ENCODE results near the gene JPH3. TPM values are rescaled to one million over a fixed set of nuclear protein-coding genes. Genes with fewer than 3 reads are reported as not detected.
"Not testable (repeated sequence)": the region's sequence is repeated elsewhere in the genome, so short reads cannot be mapped to it uniquely, and the experiment has no call there.

Gene JPH3
- total RNA-seq, 2 experiments from 2014 or later = 0.08 to 0.10 TPM

DNA sequence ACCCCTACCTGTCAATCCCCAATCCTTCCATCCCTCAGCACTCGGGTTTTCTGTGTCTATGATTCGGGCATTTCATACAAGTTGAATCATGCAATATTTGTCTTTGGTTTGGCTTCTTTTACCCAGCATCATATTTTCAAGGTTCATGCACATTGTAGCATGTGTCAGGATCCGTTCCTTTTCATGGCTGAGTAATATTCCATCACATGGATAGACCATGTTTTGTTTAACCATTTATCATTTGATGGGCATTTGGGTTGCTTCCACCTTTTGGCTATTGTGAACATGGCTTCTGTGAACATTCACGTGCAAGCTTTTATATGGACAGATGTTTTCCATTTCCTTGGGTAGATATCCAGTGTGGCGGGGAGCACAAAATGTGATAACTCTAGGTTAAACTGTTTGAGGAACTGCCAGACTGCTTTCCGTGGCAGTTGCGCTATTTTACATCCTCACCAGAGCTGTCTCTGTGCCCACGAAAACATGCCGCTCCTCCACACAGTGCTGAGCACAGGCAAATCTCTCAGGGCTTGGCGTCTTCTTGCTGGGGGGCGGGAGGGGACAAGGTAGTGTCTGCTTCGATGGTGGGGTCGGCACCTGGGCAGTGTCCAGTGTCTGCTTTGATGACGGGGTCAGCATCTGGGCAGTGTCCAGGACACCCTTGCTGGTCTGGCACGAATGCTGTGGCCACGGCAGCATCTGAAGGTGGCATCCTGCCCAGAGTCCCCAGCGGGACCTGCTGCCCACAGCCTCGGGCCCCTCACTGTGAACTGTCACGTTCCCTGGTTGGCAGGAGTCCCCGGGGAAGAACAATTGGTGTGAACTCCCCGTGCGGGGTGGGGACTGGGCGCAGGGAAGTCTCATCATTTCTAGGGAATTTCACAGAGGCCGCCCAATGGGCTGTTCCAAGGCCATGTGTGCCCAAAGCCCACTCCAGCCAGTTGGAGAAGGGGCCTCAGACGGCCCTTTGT, 32.4 kb upstream of the JPH3 start:
- no peaks in the 10 kb centered on the region for H3K9me3 Mint-ChIP-seq

GRCh38 chr16:87570572-87570937, 31.8 kb upstream of the JPH3 start:
- Mint-ChIP-seq H3K4me1 (no peaks in the 10 kb centered on the region), H3K27me3 (peaks cover 13% of the 10 kb centered on the region), H3K36me3 (no peaks in the 10 kb centered on the region), H3K27ac (no peak overlapping the region), H3K4me3 (no peak overlapping the region), H3K9me3 (no peaks in the 10 kb centered on the region)
- DNase-seq = no peak

More for the DNA sequence above, 32.4 kb upstream of the JPH3 start:
- Mint-ChIP-seq H3K27ac (no peak overlapping the region), H3K36me3 (no peaks in the 10 kb centered on the region), H3K4me1 (no peaks in the 10 kb centered on the region), H3K4me3 (no peak overlapping the region), H3K27me3 (peaks cover 9% of the 10 kb centered on the region)
- DNase-seq = no peak

- no peaks in the 10 kb centered on the region for H3K36me3 Mint-ChIP-seq
- peaks cover 13% of the 10 kb centered on the region for H3K27me3 Mint-ChIP-seq
- H3K4me1 Mint-ChIP-seq = no peaks in the 10 kb centered on the region
- H3K9me3 Mint-ChIP-seq = no peaks in the 10 kb centered on the region
- no peak overlapping the region for H3K4me3 Mint-ChIP-seq
- H3K27ac Mint-ChIP-seq = no peak overlapping the region
- DNase-seq = peak; percentile 39
Observed at GRCh38 chr16:87570938-87571867, 31.1 kb upstream of the JPH3 start.

DNA sequence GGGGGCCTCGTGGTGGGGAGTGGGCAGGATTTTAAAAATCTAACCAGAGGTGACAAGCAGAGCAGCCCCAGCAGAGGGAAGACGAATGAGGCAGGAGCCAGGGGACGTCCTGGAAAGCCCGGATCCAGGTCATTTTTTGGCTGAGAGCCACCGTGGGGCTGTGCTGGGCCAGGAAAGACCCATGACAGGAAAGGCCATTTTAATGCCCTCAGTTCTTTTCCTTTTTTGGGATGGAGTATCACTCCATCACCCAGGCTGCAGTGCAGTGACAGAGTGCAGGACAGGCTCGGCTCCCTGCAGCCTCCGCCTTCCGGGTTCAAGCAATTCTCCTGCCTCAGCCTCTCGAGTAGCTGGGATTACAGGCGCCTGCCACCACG, 30.5 kb upstream of the JPH3 start:
- peaks cover 16% of the 10 kb centered on the region for H3K27me3 Mint-ChIP-seq
- H3K4me3 Mint-ChIP-seq = no peak overlapping the region
- DNase-seq = no peak
- H3K36me3 Mint-ChIP-seq = no peaks in the 10 kb centered on the region
- H3K4me1 Mint-ChIP-seq = no peaks in the 10 kb centered on the region
- no peaks in the 10 kb centered on the region for H3K9me3 Mint-ChIP-seq
- H3K27ac Mint-ChIP-seq = no peak overlapping the region

DNA sequence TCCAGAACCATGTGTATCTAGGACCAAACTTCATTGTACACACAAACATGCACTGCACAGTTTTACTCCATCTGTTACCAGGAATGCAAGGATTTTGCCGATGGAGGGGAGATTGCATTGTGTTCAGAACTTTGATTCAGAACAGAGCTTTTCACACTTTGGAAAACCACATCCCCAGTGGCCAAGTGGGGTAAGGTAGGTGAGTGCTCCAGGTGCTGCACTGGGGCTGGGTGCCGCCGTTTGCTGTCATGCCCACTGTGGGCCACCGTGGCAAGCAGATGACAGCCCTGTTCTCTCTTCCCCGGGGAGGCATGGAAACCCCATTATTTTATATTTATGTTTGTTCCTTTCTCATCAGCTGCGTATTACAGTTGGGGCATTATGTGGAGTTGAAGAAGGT, 29.3 kb upstream of the JPH3 start:
- H3K36me3 Mint-ChIP-seq = no peaks in the 10 kb centered on the region
- H3K27ac Mint-ChIP-seq = no peak overlapping the region
- no peak overlapping the region for H3K4me3 Mint-ChIP-seq
- H3K9me3 Mint-ChIP-seq = no peaks in the 10 kb centered on the region
- no peaks in the 10 kb centered on the region for H3K4me1 Mint-ChIP-seq
- DNase-seq = no peak
- peaks cover 20% of the 10 kb centered on the region for H3K27me3 Mint-ChIP-seq

GRCh38 chr16:87575027-87575804, 27.1 kb upstream of the JPH3 start:
- no peaks in the 10 kb centered on the region for H3K36me3 Mint-ChIP-seq
- no peaks in the 10 kb centered on the region for H3K4me1 Mint-ChIP-seq
- H3K27ac Mint-ChIP-seq = no peak overlapping the region
- H3K4me3 Mint-ChIP-seq = no peak overlapping the region
- peaks cover 29% of the 10 kb centered on the region for H3K27me3 Mint-ChIP-seq
- DNase-seq = no peak
- no peaks in the 10 kb centered on the region for H3K9me3 Mint-ChIP-seq

GRCh38 chr16:87576171-87576570, 26.1 kb upstream of the JPH3 start:
- Mint-ChIP-seq H3K27ac (no peak overlapping the region), H3K4me1 (no peaks in the 10 kb centered on the region), H3K9me3 (no peaks in the 10 kb centered on the region), H3K4me3 (no peak overlapping the region), H3K27me3 (peaks cover 38% of the 10 kb centered on the region), H3K36me3 (no peaks in the 10 kb centered on the region)
- no peak for DNase-seq

- DNase-seq, H3K36me3 Mint-ChIP-seq, H3K4me1 Mint-ChIP-seq, H3K27ac Mint-ChIP-seq, H3K4me3 Mint-ChIP-seq, H3K9me3 Mint-ChIP-seq: not testable (repeated sequence)
- peaks cover 53% of the 10 kb centered on the region for H3K27me3 Mint-ChIP-seq
Observed at GRCh38 chr16:87578142-87578930, 24.0 kb upstream of the JPH3 start.

DNA sequence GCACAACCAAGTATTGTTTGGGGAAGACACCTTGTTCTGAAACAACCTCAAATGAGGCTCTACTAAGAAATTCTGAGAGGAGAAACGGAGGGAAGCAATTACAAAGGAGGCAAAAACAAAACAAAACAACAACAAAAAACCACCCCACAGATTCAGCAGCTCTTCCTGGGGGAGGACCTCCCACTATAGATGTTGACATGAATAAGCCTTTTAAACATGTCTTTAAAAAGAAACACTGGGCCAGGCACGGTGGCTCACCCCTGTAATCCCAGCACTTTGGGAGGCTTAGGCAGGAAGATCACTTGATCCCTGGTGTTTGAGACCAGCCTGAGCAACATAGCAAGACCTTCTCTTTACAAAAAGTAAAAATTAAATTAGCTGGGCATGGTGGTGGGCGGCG, 22.6 kb upstream of the JPH3 start:
- Mint-ChIP-seq H3K4me3 (no peak overlapping the region), H3K9me3 (no peaks in the 10 kb centered on the region), H3K27me3 (peaks cover 64% of the 10 kb centered on the region), H3K27ac (no peak overlapping the region), H3K4me1 (no peaks in the 10 kb centered on the region), H3K36me3 (no peaks in the 10 kb centered on the region)
- DNase-seq = no peak

DNA sequence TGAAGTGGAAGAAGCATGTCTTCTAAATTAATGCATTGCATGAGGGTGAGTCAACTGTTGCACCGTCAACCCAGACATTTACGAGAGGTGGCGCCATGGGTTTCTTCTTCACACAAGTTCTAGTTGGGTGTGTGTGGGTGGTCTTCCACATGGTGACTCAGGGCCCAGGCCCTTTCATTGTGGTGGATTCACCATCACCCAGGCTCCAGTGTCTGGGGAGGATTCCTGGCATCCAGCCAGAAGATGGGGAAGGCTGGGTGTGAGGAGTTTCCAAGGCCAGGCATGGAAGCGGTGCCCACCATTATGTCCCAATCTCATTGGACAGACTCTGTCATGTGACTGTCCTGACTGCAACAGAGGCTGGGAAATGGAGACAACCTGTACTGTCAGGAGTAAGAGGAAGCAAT, 21.4 kb upstream of the JPH3 start:
- Mint-ChIP-seq H3K27me3 (peaks cover 63% of the 10 kb centered on the region), H3K4me1 (no peaks in the 10 kb centered on the region), H3K36me3 (no peaks in the 10 kb centered on the region), H3K9me3 (no peaks in the 10 kb centered on the region), H3K4me3 (no peak overlapping the region), H3K27ac (no peak overlapping the region)
- DNase-seq = peak; percentile 27

- Mint-ChIP-seq H3K27ac (no peak overlapping the region), H3K9me3 (no peaks in the 10 kb centered on the region), H3K4me3 (no peak overlapping the region)
Observed at GRCh38 chr16:87581857-87582215, 20.5 kb upstream of the JPH3 start.

DNA sequence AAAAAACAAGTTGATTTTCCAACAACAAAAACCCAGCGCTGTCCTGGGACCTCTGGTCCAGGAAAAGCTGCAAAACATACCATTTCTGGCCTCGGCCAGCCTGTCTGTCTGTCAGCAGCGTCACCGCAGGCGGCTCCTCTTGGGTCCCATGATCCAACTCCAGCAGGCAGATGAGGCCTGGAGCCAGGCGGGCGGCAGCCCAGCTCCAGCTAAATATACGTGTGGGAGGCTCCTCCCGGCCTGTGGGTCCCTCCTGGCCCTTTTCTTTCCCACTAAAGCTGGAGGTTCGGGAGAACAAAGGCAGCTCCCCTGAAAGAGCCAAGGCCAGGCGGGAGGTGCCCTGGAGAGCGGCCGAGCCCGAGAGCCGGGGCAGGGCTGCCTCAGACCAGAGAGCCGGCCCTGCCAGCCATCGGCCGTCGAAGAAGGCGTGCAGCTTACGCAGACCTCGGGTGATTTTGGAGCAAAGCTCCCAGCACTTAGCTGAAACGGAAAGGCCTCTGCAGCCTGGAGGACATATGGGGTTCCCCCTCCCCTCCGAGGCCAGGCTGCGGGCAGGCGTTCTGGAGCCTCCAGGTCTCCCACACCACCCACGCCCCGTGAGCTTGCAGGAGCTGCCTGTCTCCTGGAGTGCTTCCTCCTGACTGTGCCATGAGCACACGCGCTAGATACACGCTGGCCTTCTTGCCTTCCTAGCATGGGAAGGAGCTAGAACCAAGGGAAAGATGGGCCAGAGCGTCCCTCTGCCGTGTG, 19.9 kb upstream of the JPH3 start:
- H3K4me3 Mint-ChIP-seq = no peak overlapping the region
- no peaks in the 10 kb centered on the region for H3K36me3 Mint-ChIP-seq
- no peaks in the 10 kb centered on the region for H3K9me3 Mint-ChIP-seq
- peaks cover 70% of the 10 kb centered on the region for H3K27me3 Mint-ChIP-seq
- no peak for DNase-seq
- no peak overlapping the region for H3K27ac Mint-ChIP-seq
- H3K4me1 Mint-ChIP-seq = no peaks in the 10 kb centered on the region

More at GRCh38 chr16:87581857-87582215, 20.5 kb upstream of the JPH3 start:
- Mint-ChIP-seq H3K27me3 (peaks cover 69% of the 10 kb centered on the region), H3K4me1 (no peaks in the 10 kb centered on the region), H3K36me3 (no peaks in the 10 kb centered on the region)
- no peak for DNase-seq

- no peaks in the 10 kb centered on the region for H3K4me1 Mint-ChIP-seq
- no peaks in the 10 kb centered on the region for H3K36me3 Mint-ChIP-seq
- DNase-seq = no peak
- H3K27me3 Mint-ChIP-seq = peaks cover 73% of the 10 kb centered on the region
- H3K9me3 Mint-ChIP-seq = no peaks in the 10 kb centered on the region
- H3K4me3 Mint-ChIP-seq = no peak overlapping the region
- H3K27ac Mint-ChIP-seq = no peak overlapping the region
Observed at GRCh38 chr16:87582966-87583325, 19.4 kb upstream of the JPH3 start.

Data from activated naive CD8-positive, alpha-beta T cell treated with anti-CD3 and anti-CD28 coated beads for 36 hours (primary cell).